NAMALWA (cell line): ENCODE data around the gene FYCO1.
A peak's percentile ranks its signal among the peaks of the same experiment; 100 is the strongest.
"Not testable (repeated sequence)": the region's sequence is repeated elsewhere in the genome, so short reads cannot be mapped to it uniquely, and the experiment has no call there.

ENCODE experiments used
- DNase-seq: peaks from one replicate; pipeline ENCODE4 v3.0.0-alpha.2; 2015; ENCODE audit warnings: low spot score

FYCO1 gene

DNA sequence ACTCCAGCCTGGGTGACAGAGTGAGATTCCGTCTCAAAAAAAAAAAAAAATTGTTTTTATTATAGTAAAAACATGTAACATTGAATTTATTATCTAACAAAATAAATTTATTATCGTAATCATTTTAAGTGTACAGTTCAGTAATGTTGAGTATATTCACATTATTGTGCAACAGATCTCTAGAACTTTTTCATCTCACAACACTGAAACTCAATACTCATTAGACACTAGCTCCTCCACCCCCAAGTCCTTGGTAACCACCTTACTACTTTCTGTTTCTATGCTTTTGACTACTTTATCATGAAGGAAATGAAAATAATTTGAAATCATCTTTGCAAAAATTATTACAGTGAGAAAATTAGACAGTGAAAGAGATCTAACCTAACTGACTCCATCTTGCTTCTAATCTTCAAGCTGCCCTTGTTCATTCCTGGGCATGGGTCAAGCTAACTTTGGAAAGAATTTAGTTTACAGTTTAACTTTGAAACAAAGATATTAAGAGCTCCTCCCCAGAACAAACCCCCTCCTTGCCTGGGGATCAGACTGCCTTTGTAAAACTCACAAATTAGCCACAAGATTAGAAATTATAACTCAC is 15.0 kb upstream of the FYCO1 start:
- no peak for DNase-seq

DNA sequence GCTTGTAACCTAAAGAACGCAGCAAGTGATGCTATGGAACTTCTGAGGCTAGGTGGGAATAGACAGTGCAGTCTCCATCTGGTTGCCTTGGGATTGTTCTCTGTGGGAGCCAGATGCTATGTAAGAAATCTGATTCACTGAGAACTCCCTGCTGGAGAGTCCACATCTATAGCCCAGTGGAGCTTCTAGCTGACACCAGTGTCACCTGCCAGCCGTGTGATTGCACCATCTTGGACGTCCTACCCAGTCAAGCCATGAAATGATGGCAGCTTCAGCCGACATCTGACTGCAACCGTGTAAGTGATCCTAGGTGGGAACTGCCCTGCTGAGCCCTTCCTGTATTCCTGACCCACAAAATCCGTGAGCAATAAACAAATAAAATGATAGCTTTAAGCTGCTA is 12.4 kb upstream of the FYCO1 start:
- DNase-seq, result no peak

DNA sequence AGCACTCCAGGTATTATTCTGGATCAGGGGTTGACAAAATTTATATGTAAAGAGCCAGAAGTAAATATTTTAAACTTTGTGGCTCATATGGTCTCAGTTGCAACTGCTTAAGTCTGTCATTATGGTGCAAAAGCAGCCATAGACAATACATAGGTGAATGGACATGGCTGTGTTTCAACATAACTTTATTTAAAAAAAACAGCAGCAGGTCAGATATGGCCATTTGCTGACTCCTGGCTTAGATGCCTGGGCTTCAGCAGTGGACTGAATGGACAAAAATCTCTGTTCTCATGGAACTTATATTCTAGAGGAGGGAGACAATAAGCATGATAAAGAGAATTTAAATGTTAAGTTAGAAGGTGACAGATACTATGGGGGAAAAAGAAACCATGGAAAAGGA is 11.7 kb upstream of the FYCO1 start:
- DNase-seq, result no peak

DNA sequence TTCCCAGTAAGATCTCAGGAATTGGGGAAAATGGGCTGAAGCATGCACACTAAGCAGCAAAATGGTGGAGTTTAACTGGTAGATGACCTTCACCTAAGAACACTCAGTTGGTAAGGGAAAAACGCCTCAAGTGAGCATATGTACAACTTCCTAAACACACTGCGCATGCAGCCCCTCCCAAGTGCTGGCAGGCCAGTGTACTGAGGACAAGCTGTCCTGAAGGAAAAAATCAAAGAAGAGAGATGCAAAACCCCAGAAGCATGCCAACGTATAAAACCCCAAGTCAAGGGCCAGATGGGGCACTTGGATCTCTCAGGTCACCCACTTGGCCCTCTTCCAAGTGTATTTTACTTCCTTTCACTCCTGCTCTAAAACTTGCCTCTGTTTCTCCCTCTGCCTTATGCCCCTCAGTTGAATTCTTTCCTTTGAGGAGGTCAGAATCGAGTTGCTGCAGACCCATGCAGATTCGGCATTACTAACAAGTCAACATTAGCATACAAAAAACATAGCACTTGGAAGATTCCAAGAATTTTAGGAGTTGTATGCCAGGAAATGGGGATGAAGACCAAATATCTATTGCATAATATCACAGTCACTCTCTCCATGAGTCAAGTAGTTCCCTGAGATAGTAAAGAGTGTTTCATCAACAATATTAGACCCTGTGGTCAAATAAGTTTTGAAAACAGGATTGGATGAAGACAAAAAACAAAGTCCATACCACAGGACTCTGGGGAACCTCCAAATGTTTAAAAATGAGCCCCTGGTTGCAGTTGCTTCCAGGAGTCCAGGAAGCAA is 10.8 kb upstream of the FYCO1 start:
- DNase-seq, result no peak

DNA sequence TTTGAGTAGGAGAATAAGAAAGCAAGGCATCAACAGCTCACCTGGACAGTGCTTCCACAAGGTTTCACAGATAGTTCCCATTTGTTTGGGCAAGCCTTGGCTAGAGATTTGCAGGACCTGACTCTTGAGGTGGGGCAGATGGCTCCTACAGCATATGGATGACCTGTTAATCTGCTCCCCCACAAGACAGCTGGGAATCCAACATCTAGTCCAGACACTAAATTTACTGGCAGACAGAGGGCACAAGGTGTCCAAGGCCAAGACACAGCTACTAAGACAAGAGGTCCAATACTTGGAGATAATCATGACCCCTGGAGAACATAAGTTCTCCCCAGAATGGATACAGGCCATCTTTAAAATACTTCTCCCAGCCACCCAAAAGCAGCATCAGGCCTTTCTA is 8.1 kb upstream of the FYCO1 start:
- DNase-seq, result not testable (repeated sequence)

DNA sequence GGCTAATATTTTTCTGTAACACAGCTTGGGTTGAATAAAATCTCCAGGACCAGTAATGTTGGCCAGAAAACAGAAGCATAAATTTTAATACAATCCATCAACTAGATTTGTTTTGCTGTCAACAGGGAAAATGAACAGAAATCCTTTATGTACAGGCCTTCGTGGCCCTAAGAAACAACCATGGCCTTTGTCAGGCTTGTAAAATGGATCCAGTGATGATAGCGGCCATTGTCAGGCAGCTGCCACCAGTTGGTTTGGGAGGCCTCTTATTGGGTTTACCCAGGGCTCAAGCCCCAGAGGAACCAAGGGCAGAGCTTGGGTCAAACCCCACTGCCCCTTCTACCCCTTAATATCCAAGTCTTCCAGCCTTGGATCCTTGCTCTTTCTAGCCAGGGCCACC is 5.6 kb upstream of the FYCO1 start:
- no peak for DNase-seq

DNA sequence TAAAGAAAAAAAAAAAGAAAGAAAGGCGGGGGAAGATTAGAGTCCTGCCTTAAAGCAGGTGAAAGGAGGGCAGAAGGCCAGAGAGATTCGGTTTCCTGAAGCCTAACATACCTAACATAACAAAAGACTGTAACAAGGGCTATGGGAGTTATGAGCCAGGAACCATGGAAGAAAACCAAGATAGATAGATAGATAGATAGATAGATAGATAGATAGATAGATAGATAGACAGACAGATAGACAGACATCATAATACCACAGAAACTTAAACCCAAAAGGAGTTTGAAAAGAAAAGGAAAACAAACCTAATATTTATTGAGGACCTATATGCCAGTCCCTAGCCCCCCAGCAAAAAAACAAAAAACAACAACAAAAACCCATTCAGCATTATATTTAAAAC is 2.3 kb upstream of the FYCO1 start:
- DNase-seq, result no peak

DNA sequence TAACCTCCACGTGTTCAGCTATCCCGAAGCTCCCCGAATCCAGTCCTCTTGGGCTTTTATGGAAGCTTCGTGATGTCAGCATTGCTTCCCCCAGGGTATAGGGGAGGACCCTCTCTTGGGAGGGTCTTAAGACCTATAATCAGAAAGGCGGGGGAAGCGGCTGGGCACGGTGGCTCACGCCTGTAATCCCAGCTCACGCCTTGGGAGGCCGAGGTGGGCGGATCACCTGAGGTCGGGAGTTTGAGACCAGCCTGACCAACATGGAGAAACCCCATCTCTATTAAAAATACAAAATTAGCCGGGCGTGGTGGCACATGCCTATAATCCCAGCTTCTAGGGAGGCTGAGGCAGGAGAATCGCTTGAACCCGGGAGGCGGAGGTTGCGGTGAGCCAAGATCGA is 1.9 kb upstream of the FYCO1 start:
- DNase-seq, result not testable (repeated sequence)

DNA sequence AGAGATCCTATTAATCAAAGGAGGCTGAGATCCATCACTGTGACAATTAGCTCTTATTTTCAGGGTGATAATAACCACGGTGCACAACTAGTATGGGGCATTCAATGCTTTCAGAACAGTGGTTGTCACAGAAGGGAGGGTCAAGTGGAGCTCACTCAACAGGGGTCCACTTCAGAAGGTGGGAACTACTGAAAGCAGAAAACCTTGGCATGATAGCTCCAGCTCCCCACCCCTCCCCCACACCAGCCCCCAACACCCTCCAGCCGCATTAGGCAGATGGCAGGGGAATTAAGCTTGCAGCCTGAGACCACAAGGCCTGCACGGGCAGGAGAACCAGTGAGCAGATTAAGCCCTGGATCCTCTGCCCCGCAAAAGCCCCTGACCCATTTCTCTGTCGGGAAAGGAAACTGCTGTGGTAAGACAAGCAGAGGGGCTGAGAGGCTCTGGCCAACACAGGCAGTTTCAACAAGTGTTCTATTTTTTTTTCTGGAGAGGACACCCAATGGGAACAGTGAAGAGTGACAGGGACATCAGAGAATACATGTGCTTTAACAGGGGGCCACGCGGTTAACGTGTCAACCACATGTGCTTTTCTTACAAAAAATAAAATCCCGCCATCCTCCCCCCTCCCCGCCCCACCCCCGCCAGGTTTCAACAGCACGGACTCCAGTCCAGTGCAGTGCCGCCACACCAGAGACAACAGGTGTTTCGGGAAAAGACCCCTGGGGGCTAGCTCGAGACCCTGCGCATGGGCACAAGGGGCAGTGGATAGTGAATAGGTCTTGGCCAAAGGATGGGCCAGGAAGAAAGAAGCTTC is 997 bp downstream of the FYCO1 start:
- DNase-seq, result peak; percentile 27

DNA sequence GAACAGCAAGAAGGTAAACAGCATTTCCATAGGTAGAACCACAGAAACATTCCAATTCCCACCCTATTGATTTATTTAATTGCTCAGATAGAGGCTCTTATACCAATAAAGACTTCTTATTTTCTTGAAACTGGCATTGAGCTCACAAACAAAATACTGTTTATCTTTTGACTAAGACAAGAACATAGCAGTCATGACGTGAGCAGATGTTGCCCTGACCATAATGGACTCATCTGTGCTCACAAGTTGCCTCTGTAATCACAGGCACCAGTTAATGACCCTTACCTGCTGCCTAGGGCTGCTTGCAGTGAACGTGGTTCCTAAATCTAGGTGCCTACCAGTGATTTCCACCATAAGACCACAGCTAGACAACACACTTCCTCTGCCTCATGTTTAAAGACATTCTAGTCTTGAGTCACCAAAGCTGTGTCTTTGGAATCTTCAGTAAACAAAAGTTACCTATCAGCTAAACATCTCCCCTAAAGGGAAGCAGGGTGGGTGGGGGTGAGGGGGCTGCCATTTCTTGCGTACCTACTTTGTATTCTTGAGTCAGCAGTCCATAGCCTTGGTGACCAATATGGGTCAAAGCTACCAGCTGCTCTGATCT is 2.1 kb downstream of the FYCO1 start:
- no peak for DNase-seq

DNA sequence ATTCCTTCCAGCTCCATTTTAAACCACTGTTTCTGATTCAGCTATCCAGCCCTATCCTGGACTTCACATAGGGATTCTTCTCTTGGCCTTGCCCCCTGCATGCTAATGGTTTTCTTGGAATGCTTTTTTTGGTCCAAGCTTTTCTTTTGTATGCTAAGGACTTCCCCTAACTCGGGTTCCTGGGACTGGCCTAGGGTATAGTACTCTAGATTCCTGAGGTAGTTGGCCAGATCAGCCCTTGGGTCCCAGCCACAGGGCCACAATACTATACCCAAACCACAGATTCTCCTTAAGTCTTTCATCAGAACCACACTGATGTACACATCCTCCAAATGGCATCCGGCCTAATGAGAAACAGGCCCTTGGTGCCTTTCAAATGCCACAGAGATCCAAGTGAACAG is 2.8 kb downstream of the FYCO1 start:
- DNase-seq, result no peak

DNA sequence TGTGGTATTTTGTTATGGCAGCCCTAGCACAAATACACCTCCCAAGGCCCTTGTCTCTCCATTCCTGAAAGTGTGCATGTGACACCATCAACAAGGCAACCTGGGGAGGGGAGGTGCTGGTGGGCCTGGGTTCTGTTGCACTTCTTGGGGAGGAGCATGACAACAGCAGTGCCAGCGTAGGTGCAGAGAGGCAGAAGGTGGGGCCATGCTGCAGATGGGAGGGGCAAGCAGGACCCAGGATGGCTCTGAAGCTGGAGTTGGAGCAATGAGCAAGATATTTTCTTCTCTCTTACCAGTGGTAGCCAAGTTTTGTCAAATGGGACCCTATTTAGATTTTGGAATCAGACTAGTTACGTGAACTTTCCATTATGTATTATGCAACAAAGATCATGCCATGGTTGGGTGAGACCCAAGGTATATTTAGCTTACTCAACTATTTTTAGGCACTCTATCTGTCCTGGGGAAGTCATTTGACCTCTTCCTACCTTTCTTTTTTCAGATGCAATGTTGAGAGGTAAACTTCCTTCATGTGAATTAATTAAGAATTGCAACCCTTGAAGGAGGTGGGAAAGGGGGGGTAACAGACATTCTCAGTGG is 3.4 kb downstream of the FYCO1 start:
- DNase-seq, result peak; percentile 7

DNA sequence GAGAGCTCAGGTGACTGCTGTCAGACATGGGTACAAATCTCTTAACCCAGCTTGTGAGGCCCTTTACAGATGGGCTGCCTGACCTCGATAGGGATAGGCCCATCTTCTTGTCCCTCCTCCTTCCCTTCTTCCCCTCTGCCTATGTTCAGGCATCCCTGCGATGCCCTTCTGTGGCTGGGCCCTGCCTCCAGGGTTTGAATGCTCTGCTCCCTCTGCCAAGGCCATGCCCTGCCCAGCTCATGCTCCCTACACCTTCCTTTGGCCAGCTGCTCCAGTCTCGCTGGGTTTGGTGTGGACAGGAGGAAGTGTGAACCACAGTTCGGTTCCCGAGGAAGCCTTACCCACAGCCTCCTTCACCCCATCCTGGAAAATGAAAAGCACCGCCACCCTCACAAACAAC is 4.3 kb downstream of the FYCO1 start:
- no peak for DNase-seq

DNA sequence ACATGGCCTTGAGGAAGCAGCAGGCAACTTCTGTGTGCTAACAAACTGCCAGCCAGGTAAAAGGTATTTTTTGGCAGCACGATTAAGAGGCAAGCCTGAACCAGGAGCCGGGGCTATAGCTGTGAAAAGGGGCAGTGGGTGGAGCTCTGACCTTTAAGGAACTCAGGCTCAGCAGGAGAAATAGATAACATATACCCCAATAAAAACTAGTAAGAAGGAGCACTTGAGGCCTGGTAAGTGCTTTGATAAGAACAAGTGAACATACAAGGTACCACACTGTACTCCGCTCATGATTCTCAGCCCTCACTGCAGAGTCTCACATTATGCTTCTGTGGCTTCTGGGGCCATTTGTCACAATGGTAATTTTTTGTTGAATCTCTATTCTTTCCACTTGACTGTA is 5.4 kb downstream of the FYCO1 start:
- DNase-seq, result no peak

DNA sequence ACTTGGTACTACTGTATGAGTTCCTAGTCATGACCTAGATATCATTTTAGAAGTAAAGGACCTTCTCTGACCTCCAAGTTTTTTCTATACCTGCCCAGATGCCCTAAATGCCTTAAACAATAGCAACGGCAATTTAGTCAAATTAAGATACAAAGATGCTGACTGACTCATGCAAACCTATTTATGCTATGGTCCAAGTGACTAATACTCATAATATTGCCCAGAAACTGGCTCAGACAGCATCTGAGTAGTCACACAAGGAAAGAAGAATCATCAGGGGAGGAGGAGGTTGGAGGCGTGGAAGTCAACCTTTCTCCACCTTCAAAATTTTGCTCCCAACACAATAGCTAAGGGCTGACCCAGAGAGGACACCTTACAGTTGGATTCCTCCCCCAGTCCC is 6.8 kb downstream of the FYCO1 start:
- no peak for DNase-seq

DNA sequence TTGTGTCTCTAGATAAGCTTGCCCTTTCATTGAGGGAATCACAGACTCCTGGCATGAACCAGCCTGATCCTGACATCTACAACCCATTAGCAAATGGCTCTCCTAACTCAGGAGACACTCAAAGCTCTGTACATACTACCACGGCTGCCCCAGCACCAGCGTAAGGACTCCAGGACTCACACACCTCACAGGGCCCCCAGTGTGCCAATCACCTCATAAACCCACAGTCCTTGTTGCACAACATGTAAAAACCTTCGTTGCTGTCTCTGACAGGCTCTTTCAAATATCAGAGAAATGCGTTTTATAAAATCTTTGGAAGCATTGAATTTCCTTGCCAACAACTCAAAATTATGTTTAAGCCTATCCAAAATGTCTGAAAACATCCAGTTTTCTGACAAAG is 7.3 kb downstream of the FYCO1 start:
- DNase-seq, result no peak

DNA sequence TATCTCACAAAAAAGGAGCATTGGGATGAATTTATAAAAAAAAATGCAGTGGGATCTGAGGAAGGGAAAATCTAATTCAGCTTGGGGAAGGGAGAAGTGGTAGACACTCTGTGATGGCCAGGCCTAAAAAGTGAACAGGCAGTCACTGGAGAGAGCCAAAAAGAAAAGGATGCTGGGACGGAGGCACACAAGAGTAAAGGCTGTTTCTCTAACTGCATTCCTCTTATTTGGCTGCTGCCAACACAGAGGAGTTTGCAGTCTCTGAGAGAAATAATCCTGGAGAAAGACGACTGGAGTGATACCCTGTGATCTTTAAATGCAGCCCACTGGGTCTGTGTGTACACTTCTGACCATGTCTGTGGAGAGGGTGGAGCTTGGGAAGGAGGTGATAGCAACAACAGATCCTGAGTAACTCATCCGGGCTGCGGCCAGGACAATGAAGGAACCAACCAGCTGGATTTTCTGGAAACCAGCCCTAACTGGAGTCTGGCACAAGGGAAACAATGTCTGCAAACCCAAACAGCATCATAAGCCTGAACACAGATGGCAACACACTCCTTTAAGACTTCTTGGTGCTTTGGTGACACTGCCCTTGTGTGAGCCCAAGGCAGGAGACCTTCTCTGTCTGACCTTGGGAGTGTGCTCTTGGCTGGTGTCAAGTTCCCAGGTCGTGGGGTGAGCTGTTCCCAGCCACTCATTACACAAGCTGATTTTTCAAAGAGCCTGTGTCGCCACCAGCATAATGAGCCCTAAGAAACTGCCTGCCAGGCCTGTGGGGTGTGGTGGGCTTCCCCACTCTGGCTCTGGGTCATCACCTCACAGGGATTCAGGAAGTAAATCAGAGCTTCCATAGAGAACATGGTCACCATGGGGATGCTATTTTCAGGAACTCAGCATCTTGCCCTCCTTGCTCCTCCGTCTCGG is 8.0 kb downstream of the FYCO1 start:
- no peak for DNase-seq

DNA sequence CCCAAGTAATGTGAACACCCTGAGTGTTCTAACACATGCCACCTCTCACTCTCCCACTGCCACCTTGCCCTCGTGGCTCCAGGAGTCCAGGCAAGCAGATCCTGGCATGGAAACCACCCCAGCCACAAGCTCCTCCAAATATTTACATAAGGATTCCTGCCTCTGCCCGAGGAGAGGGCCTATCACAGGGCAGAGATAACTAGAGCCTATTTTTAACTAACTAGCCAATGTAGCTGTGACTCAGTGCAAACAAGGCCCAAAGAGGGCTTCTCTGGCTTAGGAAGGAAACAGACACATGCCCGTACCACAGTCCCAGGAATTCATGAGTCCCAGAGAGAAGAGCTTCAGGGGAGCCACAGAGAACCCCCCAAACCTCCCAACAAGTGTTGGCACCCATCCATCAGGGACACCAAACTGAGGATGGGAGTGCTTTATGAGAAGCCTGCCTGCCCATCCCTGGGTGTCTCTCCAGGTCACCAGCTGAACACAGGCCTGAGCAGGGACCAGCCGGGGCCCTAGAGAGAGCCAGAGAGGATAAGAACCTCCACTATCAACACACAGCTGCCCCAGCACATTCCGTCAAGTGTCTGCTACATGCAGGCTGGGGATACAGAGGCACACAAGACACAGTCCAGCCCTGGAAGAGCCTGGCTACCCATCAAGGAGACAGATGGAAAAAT is 9.2 kb downstream of the FYCO1 start:
- no peak for DNase-seq

DNA sequence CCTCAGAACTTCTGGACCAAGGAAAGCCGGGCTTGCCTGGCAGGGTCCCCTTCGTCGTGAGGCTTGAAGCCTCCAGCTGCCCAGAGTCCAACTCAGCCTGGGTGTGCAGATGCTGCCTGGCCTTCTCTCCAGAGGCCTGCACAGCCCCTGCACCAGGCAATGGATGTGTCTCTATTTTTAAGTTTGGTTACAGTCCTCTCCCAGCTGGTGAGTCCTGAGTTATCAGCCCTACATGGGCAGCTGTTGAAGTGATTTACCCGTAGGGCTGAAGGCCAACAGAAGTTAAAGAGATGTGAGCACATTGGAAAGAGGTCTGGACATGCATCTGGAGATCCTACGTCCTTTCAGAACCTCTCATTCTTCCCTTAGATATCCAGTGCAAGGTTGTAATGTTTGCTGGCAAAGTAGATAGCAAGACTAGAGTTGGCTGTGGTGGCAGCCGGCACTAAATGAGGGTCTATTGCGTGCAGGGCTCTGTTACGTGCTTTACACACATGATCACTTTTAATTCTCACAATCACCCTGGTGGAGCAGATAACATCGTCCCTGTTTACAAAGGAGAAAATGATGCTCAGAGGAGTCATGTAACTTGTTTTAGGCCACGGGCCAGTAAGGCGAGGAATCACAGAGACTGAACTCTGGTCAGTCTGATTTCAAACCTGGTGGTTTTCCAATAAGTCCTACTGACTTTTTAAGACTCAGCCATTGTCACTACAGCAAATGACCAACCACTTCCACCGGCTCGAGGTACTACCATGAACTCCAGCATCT is 9.9 kb downstream of the FYCO1 start:
- no peak for DNase-seq
